SK-N-MC (cell line): Measurements from ENCODE around the gene MRC2.

Source experiments
- DNase-seq: peaks from one replicate; pipeline ENCODE4 v3.0.0-alpha.2; 2011; ENCODE audit warnings: low read depth, low spot score
- H3K27ac ChIP-seq: fragments of 200-600 bp; sonication (generic); 2 replicates; pipeline ENCODE4 v1.5.1; 2016; ENCODE audit warnings: mixed run types
- H3K36me3 ChIP-seq: fragments of 200-600 bp; sonication (generic); 2 replicates; pipeline ENCODE4 v1.6.1; 2017; ENCODE audit warnings: antibody characterized with exemption, low read length, mixed read lengths; ENCODE audit not compliant: insufficient read depth
- H3K4me3 ChIP-seq: fragments of 200-600 bp; sonication (generic); 2 replicates; pipeline ENCODE4 v1.5.1; 2016
- H3K9ac ChIP-seq: fragments of 200-600 bp; sonication (generic); 2 replicates; pipeline ENCODE4 v1.8.0; 2017; ENCODE audit warnings: mixed run types, mixed read lengths; ENCODE audit not compliant: insufficient read length
- H3K9me3 ChIP-seq: fragments of 200-600 bp; sonication (generic); 2 replicates; pipeline ENCODE4 v1.6.1; 2017; ENCODE audit warnings: low read depth, mild to moderate bottlenecking, antibody characterized with exemption, low read length, moderate library complexity, mixed read lengths
- EZH2 ChIP-seq: fragments of 200-600 bp; sonication (generic); IDR thresholded peaks from one replicate; pipeline ENCODE4 v1.6.1; 2017; ENCODE audit warnings: antibody characterized with exemption
- FOXP2 ChIP-seq: optimal IDR thresholded peaks from 2 replicates; pipeline ENCODE3; 2011; ENCODE audit warnings: mild to moderate bottlenecking, moderate library complexity; ENCODE audit not compliant: insufficient read depth; ENCODE audit errors: extremely low read length, control extremely low read depth
- POLR2AphosphoS5 ChIP-seq: IDR thresholded peaks from 2 replicates; pipeline ENCODE4 v1.6.1; 2012; ENCODE audit warnings: mild to moderate bottlenecking, low read depth, low read length, borderline replicate concordance

MRC2 gene

GRCh38 chr17:62741290-62741689 lies 113.8 kb downstream of the MRC2 start:
- no peak for TF ChIP-seq POLR2AphosphoS5
- TF ChIP-seq EZH2: no peak
- no peak for TF ChIP-seq FOXP2
- Histone ChIP-seq H3K4me3 (no peak overlapping the region), H3K36me3 (no peaks in the 10 kb centered on the region), H3K9me3 (no peaks in the 10 kb centered on the region), H3K27ac (no peak overlapping the region), H3K9ac (no peak overlapping the region)
- no peak for DNase-seq
